ENCODE results near the gene GDA.

The GDA gene

DNA sequence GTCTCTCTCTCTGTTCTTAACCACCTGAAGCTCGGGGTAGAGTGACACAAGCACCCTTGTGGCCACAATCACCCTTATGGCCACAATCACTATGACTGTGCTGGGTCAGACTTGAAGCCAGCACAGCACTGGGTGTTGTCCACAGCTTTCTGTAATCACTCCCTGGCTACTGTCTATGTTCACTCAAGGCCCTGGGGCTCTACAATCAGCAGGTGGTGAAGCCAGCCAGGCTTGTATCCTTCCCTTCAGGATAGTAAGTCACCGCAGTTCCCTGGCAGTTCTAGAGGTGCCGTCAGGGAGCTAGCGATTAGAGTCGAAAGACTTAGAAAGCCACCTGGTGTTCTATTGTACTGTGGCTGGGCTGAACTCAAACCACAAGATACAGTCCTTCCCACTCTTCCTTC is 44.2 kb downstream of the GDA start:
- CTCF ChIA-PET = no interaction called here
- H3K4me3 ChIP-seq (ENCODE audit: low read depth, low read length) = no peak overlapping the region
- no peak for DNase-seq (ENCODE audit: low read depth, low spot score)
- TF ChIP-seq, protein P1, sequence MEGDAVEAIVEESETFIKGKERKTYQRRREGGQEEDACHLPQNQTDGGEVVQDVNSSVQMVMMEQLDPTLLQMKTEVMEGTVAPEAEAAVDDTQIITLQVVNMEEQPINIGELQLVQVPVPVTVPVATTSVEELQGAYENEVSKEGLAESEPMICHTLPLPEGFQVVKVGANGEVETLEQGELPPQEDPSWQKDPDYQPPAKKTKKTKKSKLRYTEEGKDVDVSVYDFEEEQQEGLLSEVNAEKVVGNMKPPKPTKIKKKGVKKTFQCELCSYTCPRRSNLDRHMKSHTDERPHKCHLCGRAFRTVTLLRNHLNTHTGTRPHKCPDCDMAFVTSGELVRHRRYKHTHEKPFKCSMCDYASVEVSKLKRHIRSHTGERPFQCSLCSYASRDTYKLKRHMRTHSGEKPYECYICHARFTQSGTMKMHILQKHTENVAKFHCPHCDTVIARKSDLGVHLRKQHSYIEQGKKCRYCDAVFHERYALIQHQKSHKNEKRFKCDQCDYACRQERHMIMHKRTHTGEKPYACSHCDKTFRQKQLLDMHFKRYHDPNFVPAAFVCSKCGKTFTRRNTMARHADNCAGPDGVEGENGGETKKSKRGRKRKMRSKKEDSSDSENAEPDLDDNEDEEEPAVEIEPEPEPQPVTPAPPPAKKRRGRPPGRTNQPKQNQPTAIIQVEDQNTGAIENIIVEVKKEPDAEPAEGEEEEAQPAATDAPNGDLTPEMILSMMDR (IDR thresholded peaks at IDR 0.05; ENCODE audit: insufficient read depth, low read length, missing control alignments) = no peak
- POLR2A ChIA-PET = no interaction called here

DNA sequence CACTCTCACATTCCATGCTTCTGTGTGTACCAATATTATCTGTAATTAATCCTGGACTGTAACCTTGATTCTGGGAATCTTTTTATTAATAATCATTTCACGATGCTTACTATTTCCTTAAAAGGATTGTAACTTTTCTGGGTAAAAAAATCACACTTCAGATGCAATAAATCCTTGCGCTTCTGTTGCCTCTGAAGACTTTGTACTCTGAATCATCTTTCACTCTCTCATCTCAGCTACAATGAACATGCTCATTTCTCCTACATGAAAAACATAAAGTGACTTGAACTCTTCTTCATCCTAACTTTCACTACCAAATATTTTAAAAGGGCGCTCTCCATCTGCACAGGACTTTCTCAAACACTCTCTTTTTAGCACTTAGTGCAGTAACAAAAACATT is 50.0 kb downstream of the GDA start:
- DNase-seq (ENCODE audit: low read depth, low spot score) = no peak
- no peak overlapping the region for H3K4me3 ChIP-seq (ENCODE audit: low read depth, low read length)
- CTCF ChIA-PET = no interaction called here
- POLR2A ChIA-PET = no interaction called here
- TF ChIP-seq, protein P1 (IDR thresholded peaks at IDR 0.05; ENCODE audit: insufficient read depth, low read length, missing control alignments) = no peak

DNA sequence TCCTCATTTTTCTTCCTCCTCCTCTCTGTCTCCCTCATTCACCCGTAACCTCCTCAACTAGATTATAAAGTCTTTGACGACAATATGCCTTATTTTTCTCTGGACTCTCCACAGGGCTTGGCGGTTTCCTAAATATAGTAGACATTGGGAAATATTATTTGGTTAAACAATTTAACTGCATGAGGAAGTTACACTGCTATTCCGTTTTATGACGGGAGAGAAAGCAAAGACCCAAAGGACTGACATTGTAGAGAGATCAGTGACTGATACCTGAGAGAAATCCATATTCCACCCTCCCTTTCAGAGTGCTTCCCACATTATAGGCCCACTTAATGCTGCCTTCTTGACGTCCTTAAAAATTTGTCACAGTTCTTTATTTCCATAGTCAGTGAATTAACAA is 51.2 kb downstream of the GDA start:
- TF ChIP-seq, protein P1 (IDR thresholded peaks at IDR 0.05; ENCODE audit: insufficient read depth, low read length, missing control alignments) = no peak
- H3K4me3 ChIP-seq (ENCODE audit: low read depth, low read length) = no peak overlapping the region
- ChIA-PET POLR2A (no interaction called here), CTCF (no interaction called here)
- no peak for DNase-seq (ENCODE audit: low read depth, low spot score)

DNA sequence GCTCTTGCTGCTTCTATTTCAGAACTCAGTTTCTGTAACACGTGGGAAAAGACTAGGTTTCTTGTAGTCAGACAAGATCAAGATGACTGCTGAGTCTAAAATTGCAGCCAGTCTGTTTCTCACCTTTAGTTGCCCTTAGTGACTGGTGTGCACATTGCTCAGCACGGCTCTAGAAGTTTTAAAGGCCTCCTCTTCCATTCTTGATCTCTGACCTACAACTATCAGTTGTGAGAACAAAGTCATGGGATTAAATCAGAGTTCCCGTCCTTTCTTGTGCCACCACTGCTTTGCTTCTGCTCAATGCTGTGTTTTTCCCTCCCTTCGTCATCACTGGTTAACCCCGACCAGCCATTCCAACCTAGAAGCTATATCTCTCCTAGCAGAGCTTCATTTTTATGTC is 52.8 kb downstream of the GDA start:
- POLR2A ChIA-PET = no interaction called here
- CTCF ChIA-PET = interaction anchor here (1.6 kb wide), 1 partner anchor 163 kb away, joined by 5 read pairs; no protein-coding TSS in a partner anchor
- no peak overlapping the region for H3K4me3 ChIP-seq (ENCODE audit: low read depth, low read length)
- DNase-seq (ENCODE audit: low read depth, low spot score) = no peak
- TF ChIP-seq, protein P1 (IDR thresholded peaks at IDR 0.05; ENCODE audit: insufficient read depth, low read length, missing control alignments) = no peak

DNA sequence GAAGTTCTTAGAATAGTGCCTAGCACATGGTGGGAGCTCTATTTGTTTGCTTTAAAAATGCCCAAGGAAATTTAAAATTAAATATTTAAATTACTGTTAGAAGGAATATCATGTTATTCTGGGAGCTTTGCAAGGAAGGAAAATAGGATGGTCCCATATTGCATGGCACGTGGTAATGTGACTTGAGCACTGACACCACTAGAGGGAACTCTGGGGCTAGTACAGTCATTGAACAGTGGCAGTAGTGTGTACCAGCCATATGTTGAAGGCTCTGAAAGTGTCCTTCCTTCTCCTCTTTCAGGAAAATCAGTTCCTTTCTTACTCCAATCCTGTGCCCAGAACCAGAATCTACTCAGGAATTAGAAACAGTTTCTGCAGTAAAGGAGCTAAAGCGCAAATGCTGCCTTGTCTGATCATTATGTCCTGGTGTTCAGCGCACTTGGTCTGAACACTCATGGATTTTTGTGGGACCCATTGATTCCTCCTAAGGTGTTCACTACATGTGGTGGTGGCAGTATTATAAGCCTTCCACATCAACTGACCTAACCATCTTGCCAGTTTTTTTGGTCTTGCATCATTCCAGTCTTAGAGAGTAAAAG is 54.1 kb downstream of the GDA start:
- no peak overlapping the region for H3K4me3 ChIP-seq (ENCODE audit: low read depth, low read length)
- TF ChIP-seq, protein P1 (IDR thresholded peaks at IDR 0.05; ENCODE audit: insufficient read depth, low read length, missing control alignments) = peak; percentile 47
- ChIA-PET CTCF (interaction anchor here (0.7 to 1.6 kb wide), 3 partner anchors 21 to 164 kb away, joined by 4 to 5 read pairs (median 5); no protein-coding TSS in a partner anchor), POLR2A (no interaction called here)
- DNase-seq (ENCODE audit: low read depth, low spot score) = no peak

DNA sequence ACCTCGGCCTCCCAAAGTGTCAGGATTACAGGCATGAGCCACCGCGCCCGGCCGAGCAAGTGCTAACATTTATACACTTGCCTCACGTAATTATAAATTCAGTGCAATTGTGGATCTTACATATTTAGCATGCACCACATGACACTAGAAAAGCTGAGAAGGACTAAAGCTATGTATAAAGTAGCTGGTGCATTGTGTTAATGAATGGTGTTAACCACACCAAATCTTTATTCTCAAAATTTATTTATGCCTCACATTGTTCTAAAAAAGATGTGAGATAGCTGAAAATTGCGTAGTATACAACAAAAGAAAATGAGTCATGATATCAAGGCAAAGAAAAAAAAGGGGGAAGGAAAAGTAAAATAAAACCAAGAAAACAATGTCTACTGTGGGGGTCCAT is 54.8 kb downstream of the GDA start:
- TF ChIP-seq, protein P1 (IDR thresholded peaks at IDR 0.05; ENCODE audit: insufficient read depth, low read length, missing control alignments) = no peak
- ChIA-PET POLR2A (no interaction called here), CTCF (interaction anchor here (0.8 to 1.0 kb wide), 2 partner anchors 68 to 549 kb away, joined by 3 to 5 read pairs; no protein-coding TSS in a partner anchor)
- DNase-seq (ENCODE audit: low read depth, low spot score) = no peak
- no peak overlapping the region for H3K4me3 ChIP-seq (ENCODE audit: low read depth, low read length)
